LHCN-M2 (cell line): Measurements from ENCODE around the gene ATIC. TPM values are rescaled to one million over a fixed set of nuclear protein-coding genes. Genes with fewer than 3 reads are reported as not detected.

ENCODE experiments used
- DNase-seq: peaks from one replicate; pipeline ENCODE4 v3.0.0-alpha.2; 2012; ENCODE audit warnings: low read depth
- total RNA-seq: library from RNA; depleted of rRNA; stranded (reverse); fragments of >200 nt; gene quantifications from 2 replicates; pipeline ENCODE4 v1.2.3, GENCODE V29; 2014

Gene ATIC
- total RNA-seq, 1 experiment from 2014 or later, result 23.4 TPM

- no peak for DNase-seq
Observed at GRCh38 chr2:215376103-215376780, 64.4 kb downstream of the ATIC start.

GRCh38 chr2:215377283-215377682, 65.4 kb downstream of the ATIC start:
- no peak for DNase-seq

GRCh38 chr2:215378045-215378444, 66.2 kb downstream of the ATIC start:
- DNase-seq, result no peak

- DNase-seq, result no peak
Observed at GRCh38 chr2:215379039-215379438, 67.2 kb downstream of the ATIC start.

- DNase-seq, result no peak
Observed at GRCh38 chr2:215379948-215380347, 68.1 kb downstream of the ATIC start.

GRCh38 chr2:215380699-215381098, 68.8 kb downstream of the ATIC start:
- no peak for DNase-seq

- no peak for DNase-seq
Observed at GRCh38 chr2:215382011-215382410, 70.2 kb downstream of the ATIC start.

GRCh38 chr2:215382480-215382879, 70.6 kb downstream of the ATIC start:
- no peak for DNase-seq

GRCh38 chr2:215383652-215384279, 71.9 kb downstream of the ATIC start:
- no peak for DNase-seq

- no peak for DNase-seq
Observed at GRCh38 chr2:215384710-215385109, 72.9 kb downstream of the ATIC start.

GRCh38 chr2:215386566-215386965, 74.7 kb downstream of the ATIC start:
- DNase-seq, result no peak

- DNase-seq, result no peak
Observed at GRCh38 chr2:215388002-215388728, 76.3 kb downstream of the ATIC start.

- no peak for DNase-seq
Observed at GRCh38 chr2:215390550-215390913, 78.7 kb downstream of the ATIC start.

- DNase-seq, result no peak
Observed at GRCh38 chr2:215391531-215391930, 79.7 kb downstream of the ATIC start.

- DNase-seq, result no peak
Observed at GRCh38 chr2:215392164-215392563, 80.3 kb downstream of the ATIC start.

- no peak for DNase-seq
Observed at GRCh38 chr2:215392687-215393270, 80.9 kb downstream of the ATIC start.

GRCh38 chr2:215394102-215394805, 82.4 kb downstream of the ATIC start:
- DNase-seq, result no peak

GRCh38 chr2:215395687-215396460, 84.0 kb downstream of the ATIC start:
- no peak for DNase-seq

GRCh38 chr2:215396595-215397313, 84.9 kb downstream of the ATIC start:
- DNase-seq, result peak; percentile 80

- no peak for DNase-seq
Observed at GRCh38 chr2:215397632-215398341, 85.9 kb downstream of the ATIC start.
